HUES48 (cell line): ENCODE data around the gene EYA4.

Experiments used
- H3K27ac ChIP-seq: one replicate; pipeline ENCODE4 v1.7.0; 2013; ENCODE audit warnings: low read depth, low read length, inconsistent platforms
- H3K27me3 ChIP-seq: 2 replicates; pipeline ENCODE4 v1.6.1; 2013; ENCODE audit warnings: mild to moderate bottlenecking, low read length; ENCODE audit not compliant: control insufficient read depth, insufficient read depth
- H3K36me3 ChIP-seq: 2 replicates; pipeline ENCODE4 v1.6.1; 2013; ENCODE audit warnings: low read length; ENCODE audit not compliant: control insufficient read depth, insufficient read depth
- H3K4me1 ChIP-seq: 2 replicates; pipeline ENCODE4 v1.6.1; 2013; ENCODE audit warnings: mild to moderate bottlenecking, low read length; ENCODE audit not compliant: control insufficient read depth, insufficient read depth
- H3K4me3 ChIP-seq: 2 replicates; pipeline ENCODE4 v1.5.1; 2013; ENCODE audit warnings: mild to moderate bottlenecking, low read depth, low read length
- H3K9ac ChIP-seq: 2 replicates; pipeline ENCODE4 v1.6.1; 2013; ENCODE audit warnings: mild to moderate bottlenecking, low read depth, low read length, moderate library complexity
- H3K9me3 ChIP-seq: 2 replicates; pipeline ENCODE4 v1.6.1; 2013; ENCODE audit warnings: low read length; ENCODE audit not compliant: control insufficient read depth, insufficient read depth

EYA4 gene

DNA sequence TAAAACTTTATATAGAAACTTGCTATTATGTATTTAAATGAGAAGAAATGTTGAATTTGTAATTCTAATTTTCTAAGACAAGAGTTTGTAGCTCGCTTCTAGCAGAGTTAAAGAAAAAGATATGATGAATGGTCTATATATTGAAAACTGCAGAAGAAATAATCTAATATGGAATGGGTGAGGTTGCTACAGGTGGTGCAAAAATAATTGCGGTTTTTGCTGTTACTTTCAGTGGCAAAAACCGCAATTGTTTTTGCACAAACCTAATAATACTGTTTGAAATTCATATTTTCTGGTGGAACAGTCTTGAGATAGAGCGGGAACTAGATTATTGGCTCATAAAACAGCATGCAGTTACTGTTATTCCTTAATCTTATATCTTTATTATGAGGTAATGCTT, 23.9 kb downstream of the EYA4 start:
- H3K36me3 ChIP-seq, result no peaks in the 10 kb centered on the region
- H3K9me3 ChIP-seq, result no peaks in the 10 kb centered on the region
- no peaks in the 10 kb centered on the region for H3K27me3 ChIP-seq
- no peak overlapping the region for H3K27ac ChIP-seq
- H3K4me3 ChIP-seq, result no peak overlapping the region
- no peaks in the 10 kb centered on the region for H3K4me1 ChIP-seq
- no peak overlapping the region for H3K9ac ChIP-seq

DNA sequence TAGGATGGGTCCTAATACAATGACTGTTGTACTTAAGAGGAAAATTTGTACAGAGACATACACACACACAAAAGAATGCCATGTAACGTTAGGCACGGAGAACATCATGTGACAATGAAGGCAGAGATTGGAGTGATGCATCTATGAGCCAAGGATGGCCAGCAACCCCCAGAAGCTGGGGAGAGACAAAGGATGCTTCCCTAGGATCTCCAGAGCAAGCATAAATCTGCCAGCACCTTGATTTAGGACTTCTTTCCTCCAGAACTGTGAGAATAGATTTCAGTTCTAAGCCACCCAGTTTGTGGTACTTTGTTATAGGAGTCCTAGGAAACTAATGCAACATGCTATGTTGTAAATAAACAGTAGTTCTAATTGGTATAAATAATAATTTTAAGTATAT, 25.0 kb downstream of the EYA4 start:
- Histone ChIP-seq H3K9ac (no peak overlapping the region), H3K9me3 (no peaks in the 10 kb centered on the region), H3K4me3 (no peak overlapping the region), H3K27me3 (no peaks in the 10 kb centered on the region), H3K36me3 (no peaks in the 10 kb centered on the region), H3K4me1 (no peaks in the 10 kb centered on the region), H3K27ac (no peak overlapping the region)

DNA sequence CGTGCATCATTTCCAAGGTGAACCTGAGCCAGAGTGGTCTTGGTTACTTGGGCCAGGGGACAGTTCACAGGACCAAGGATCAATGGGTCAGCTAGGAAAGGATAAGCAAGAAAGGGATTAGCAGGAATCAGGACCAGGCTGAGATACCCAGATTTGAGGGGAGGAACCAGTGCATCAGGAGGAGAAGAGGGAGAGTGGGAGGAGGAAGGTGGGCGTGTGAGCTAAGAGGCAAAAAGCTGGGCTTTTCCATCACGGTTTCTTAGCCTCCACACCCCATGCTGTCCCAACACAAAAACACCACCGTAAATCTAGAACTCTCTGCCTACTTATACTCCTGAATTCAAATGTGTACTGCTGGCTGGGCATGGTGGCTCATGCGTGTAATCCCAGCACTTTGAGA, 27.5 kb downstream of the EYA4 start:
- no peak overlapping the region for H3K4me3 ChIP-seq
- no peaks in the 10 kb centered on the region for H3K9me3 ChIP-seq
- no peaks in the 10 kb centered on the region for H3K36me3 ChIP-seq
- no peaks in the 10 kb centered on the region for H3K27me3 ChIP-seq
- H3K4me1 ChIP-seq, result no peaks in the 10 kb centered on the region
- H3K9ac ChIP-seq, result no peak overlapping the region
- no peak overlapping the region for H3K27ac ChIP-seq

DNA sequence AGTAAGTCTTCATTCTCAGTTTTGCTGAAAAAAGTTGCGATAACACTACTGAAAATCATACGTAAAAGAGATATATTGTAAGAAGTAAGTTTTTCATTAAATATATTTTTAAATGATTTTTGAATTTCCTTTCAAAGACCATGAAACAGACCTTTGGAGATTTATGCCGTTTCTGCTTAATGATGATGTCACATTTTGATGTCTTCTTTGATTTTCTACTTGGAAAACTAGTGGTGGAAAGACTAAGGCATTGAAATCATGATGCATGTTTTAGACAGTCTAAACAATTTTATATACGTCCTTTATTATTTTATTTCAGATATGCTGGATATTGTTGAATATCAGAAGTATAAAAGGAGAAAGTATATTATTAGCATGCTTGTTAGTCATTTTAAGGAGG, 33.7 kb downstream of the EYA4 start:
- H3K27ac ChIP-seq, result no peak overlapping the region
- no peak overlapping the region for H3K9ac ChIP-seq
- no peak overlapping the region for H3K4me3 ChIP-seq
- H3K36me3 ChIP-seq, result no peaks in the 10 kb centered on the region
- no peaks in the 10 kb centered on the region for H3K9me3 ChIP-seq
- H3K27me3 ChIP-seq, result no peaks in the 10 kb centered on the region
- H3K4me1 ChIP-seq, result no peaks in the 10 kb centered on the region

DNA sequence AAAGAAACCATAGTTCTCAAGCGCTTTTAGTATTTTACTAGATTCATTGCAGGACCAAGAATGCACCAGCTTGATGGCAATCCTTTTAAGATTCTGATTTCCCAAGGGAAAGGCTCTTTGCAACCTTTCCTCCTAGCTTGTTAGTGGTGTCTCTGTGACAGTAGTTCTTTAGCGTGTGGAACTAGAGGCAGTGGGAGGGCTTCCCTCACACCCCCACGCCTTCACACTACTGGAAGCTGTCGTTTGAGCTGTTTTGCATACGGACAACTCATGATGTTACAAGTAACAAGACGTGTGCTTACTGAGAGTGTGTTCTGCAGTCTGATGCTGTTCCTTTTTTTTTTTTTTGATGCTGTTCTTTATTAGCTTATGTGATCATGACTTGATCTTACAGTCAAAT, 34.1 kb downstream of the EYA4 start:
- H3K27ac ChIP-seq, result no peak overlapping the region
- no peak overlapping the region for H3K9ac ChIP-seq
- no peaks in the 10 kb centered on the region for H3K27me3 ChIP-seq

DNA sequence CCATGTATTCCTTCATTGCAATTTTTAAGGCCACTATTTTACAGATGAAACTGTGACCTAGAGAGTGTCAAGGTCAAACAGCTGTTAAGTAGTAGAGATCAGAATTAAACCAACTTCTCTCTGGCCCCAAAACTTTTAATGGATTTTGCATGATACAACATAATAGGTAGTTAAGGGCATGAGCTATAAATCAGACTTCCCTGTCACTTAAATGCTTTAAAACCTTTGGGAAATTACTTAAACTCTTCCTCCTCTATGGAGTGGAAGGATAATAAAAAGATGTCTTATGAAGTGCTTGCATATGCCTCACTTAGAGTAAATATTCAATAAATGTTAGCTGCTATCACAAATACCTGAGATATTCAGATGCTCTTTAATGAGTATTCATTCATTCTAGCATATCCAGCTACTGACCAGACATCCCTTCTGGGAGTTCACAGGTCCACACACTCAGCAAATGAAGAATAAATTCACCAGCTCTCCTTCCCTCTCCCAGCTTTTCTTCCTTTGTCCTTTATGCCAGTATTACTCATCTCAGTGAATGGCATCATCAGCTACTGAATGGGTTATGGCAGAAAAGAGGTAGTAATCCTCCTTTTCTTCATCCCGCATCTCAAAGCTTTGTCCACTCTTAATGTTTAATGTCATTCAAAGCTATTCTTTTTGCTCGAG, 36.2 kb downstream of the EYA4 start:
- Histone ChIP-seq H3K27ac (no peak overlapping the region), H3K27me3 (no peaks in the 10 kb centered on the region), H3K9ac (no peak overlapping the region), H3K4me3 (no peak overlapping the region), H3K4me1 (no peaks in the 10 kb centered on the region), H3K9me3 (no peaks in the 10 kb centered on the region), H3K36me3 (no peaks in the 10 kb centered on the region)

More for the DNA sequence above, 34.1 kb downstream of the EYA4 start:
- Histone ChIP-seq H3K9me3 (no peaks in the 10 kb centered on the region), H3K36me3 (no peaks in the 10 kb centered on the region), H3K4me3 (no peak overlapping the region), H3K4me1 (no peaks in the 10 kb centered on the region)

DNA sequence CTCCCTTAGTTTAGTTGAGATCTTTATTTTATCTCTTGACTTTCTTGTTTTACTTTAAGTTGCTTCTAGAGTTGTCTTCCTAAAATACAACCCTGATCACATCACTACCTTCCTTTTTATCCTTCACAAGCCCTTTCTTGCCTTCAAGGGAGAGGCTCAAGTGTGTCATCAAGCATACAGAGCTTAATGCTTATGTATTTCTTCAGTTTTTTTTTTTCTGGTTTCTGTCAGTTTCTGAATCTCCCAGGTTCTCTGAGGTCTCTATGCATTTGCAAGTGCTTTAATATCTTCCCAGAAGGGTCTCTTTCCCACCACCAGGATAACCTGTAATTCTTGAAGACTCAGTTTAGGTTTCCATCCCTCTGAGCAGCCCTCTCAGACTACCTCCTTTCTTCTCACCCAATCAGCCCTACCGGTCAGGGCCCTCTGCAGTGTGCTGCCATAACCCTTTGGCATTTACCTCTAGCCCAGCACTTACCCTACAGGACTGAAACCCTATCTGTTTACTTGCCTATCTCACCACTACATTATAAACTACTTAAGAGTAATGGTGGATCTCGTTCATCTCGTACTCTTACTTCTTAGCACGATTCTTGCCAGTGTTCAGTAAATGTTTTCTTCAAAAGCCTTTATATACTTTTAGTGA, 36.9 kb downstream of the EYA4 start:
- Histone ChIP-seq H3K4me3 (no peak overlapping the region), H3K36me3 (no peaks in the 10 kb centered on the region), H3K9me3 (no peaks in the 10 kb centered on the region), H3K9ac (no peak overlapping the region), H3K4me1 (no peaks in the 10 kb centered on the region), H3K27ac (no peak overlapping the region), H3K27me3 (no peaks in the 10 kb centered on the region)

DNA sequence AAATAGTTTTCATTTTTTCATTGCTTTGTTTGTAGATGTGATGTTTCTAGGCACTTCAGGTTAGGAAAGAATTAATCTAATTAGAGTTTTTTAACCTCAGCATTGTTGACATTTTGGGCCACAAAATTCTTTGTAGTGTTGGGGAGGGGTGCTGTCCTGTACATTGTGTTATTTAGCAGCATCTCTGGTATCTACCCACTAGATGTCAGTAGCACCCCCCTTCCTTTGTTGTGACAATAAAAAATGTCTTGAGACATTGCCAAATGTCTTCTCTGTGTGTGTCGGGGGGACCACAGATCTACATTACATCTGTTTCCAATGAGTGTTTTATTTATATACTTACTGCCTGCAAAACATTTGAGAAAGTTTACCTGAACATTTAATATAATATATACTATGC, 45.6 kb downstream of the EYA4 start:
- Histone ChIP-seq H3K4me3 (no peak overlapping the region), H3K9me3 (no peaks in the 10 kb centered on the region), H3K9ac (no peak overlapping the region), H3K4me1 (no peaks in the 10 kb centered on the region), H3K27ac (no peak overlapping the region), H3K27me3 (no peaks in the 10 kb centered on the region), H3K36me3 (no peaks in the 10 kb centered on the region)

DNA sequence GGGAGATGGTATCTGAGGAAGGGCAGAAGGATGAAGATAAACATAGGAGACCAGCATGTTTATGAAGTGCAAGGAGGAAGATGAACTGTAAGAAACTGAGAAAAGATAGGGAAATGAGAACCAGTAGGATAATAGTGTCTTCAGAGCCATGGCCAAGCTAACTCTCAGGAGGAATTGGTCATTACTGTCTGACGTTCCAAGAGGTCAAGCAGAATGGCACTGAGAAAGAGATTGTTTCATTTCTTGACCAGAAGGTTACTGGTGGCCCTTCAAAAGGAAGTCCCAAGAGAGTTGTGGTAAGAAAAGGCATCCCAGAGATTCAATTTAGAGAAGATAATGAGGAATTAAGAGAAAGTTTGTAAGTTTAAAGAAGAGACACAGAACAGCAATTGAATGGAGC, 47.5 kb downstream of the EYA4 start:
- Histone ChIP-seq H3K9me3 (no peaks in the 10 kb centered on the region), H3K27ac (no peak overlapping the region), H3K36me3 (no peaks in the 10 kb centered on the region), H3K9ac (no peak overlapping the region), H3K4me1 (no peaks in the 10 kb centered on the region), H3K4me3 (no peak overlapping the region), H3K27me3 (no peaks in the 10 kb centered on the region)

DNA sequence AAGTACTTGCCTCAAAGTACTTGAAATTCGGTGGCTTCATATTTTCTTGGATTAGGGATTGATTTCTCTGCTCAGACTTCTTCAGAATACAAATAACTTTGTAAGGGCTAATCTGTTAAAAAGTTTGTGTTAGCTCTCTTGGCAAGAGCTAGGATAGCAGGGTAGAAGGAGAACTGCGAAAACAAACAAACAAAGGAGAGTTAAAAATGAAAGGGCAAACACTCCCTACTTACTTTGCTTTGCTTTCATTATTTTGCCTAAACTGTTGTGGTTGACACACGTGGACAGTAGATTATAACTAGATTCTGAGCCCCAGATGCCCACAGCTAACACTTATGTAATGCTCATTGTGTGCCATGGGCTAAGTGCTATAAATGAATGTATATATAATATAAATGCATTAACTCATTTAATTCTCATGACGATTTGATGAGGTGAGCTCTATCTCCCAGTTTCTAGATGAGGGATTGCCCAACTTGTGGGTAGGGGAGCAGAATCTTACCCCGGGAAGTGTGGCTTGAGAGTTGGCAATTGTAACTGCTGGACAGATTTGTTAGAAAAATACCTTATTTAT, 48.7 kb downstream of the EYA4 start:
- no peaks in the 10 kb centered on the region for H3K4me1 ChIP-seq
- H3K4me3 ChIP-seq, result no peak overlapping the region
- H3K9me3 ChIP-seq, result no peaks in the 10 kb centered on the region
- no peak overlapping the region for H3K9ac ChIP-seq
- no peaks in the 10 kb centered on the region for H3K36me3 ChIP-seq
- H3K27me3 ChIP-seq, result no peaks in the 10 kb centered on the region
- no peak overlapping the region for H3K27ac ChIP-seq

DNA sequence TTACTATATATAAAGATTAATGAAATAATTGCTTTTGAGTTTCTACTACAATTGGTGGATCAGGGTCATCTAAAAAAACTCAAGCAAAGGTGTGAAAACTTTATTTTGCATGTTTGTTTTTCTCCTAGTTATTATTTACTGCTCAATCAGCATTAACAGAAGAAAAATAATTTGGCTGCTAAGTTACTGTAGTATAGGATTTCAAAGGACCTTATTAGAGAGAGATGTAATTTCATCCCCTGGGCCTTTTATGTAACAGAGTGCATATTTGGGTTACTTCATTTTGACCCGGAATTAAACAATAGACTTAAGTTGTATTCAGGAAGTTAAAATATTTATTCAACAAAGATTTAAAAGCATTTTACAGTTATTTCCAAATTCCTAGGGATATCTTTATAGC, 49.8 kb downstream of the EYA4 start:
- no peaks in the 10 kb centered on the region for H3K36me3 ChIP-seq
- no peak overlapping the region for H3K9ac ChIP-seq

More for the DNA sequence above, 49.8 kb downstream of the EYA4 start:
- Histone ChIP-seq H3K9me3 (no peaks in the 10 kb centered on the region), H3K27me3 (no peaks in the 10 kb centered on the region), H3K4me3 (no peak overlapping the region), H3K4me1 (no peaks in the 10 kb centered on the region), H3K27ac (no peak overlapping the region)
